GM10248 (cell line): Measurements from ENCODE around the gene ZNF625.

ENCODE experiments used
- CTCF ChIA-PET: fragments of 300-600 bp; sonication (Branson Sonifier 250); formaldehyde crosslinking; extraction: SDS; loops from one replicate; lab custom pipeline; 2021; ENCODE audit warnings: antibody characterized with exemption; lab: Yijun Ruan, JAX
- POLR2A ChIA-PET: fragments of 350-650 bp; sonication (Branson Sonifier 250); formaldehyde crosslinking; extraction: SDS; loops from one replicate; lab custom pipeline; 2020; ENCODE audit warnings: antibody characterized with exemption; lab: Yijun Ruan, JAX
- DNase-seq: peaks from one replicate; pipeline ENCODE4 v3.0.0; 2012; ENCODE audit errors: extremely low spot score
- TF ChIP-seq, protein P1 (sequence below): IDR thresholded peaks from 2 replicates; pipeline ENCODE4 v1.5.1; 2012; ENCODE audit warnings: mild to moderate bottlenecking, low read depth; ENCODE audit errors: extremely low read depth, missing control alignments, control extremely low read depth

ZNF625 gene

DNA sequence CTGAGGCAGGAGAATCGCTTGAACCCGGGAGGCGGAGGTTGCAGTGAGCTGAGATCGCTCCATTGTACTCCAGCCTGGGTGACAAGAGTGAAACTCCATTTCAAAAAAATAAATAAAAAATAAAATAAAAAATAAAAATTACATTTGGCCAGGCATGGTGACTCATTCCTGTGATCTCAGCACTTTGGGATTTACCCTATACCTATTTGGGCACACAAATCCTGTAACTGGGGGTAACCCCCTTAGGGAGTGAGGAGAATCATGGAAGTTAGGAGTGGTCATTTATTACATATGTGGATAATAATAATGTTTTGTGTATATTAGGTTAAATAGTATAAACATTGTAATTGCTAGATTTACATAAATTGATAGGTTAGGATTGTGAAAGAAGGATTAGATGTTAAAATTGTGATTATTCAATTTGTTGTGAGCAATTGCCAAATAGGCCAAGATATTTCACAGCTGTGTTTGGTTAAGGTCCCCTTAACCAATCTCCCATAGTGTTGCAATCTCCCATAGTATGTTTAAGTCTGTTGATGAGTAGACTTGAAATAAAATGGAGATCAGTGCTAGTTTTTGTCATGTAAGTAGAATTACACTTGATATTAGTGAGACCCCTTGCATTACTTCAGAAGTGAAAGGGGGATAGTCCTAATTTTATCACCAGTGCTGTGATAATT lies 61.3 kb downstream of the ZNF625 start:
- TF ChIP-seq, protein P1, sequence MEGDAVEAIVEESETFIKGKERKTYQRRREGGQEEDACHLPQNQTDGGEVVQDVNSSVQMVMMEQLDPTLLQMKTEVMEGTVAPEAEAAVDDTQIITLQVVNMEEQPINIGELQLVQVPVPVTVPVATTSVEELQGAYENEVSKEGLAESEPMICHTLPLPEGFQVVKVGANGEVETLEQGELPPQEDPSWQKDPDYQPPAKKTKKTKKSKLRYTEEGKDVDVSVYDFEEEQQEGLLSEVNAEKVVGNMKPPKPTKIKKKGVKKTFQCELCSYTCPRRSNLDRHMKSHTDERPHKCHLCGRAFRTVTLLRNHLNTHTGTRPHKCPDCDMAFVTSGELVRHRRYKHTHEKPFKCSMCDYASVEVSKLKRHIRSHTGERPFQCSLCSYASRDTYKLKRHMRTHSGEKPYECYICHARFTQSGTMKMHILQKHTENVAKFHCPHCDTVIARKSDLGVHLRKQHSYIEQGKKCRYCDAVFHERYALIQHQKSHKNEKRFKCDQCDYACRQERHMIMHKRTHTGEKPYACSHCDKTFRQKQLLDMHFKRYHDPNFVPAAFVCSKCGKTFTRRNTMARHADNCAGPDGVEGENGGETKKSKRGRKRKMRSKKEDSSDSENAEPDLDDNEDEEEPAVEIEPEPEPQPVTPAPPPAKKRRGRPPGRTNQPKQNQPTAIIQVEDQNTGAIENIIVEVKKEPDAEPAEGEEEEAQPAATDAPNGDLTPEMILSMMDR, result no peak
- POLR2A ChIA-PET, result no interaction called here
- CTCF ChIA-PET, result interaction anchor here (1.6 kb wide), 1 partner anchor 36 kb away, joined by 6 read pairs; no protein-coding TSS in a partner anchor
- no peak for DNase-seq
